ENCODE measurements around the gene ZSWIM6. TPM values are rescaled to one million over a fixed set of nuclear protein-coding genes. Genes with fewer than 3 reads are reported as not detected.

Gene ZSWIM6
- total and polyA plus RNA-seq, 2 of the 4 experiments (the other 2 are of a cell fraction), result 10.8 to 14.1 TPM

DNA sequence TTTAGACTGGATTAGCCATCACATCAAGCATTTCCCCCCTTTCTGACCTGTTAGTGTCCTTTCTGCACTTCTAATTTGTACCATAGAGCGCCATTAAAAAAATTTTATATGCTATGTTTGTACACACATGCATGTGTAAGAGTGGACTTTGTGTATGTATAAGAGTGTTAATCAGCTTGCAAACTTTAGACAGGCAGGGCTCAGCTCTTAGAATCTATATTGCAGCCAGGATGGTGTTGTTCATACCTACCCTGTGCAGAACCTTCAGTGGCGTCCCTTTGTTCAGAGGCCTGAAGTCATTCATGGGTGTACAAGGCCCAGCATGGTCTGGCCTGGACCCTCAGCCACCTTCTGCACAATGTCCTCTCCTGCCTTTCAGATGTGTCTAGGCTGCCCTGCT lies 19.7 kb downstream of the ZSWIM6 start:
- Histone ChIP-seq H4K91ac (ENCODE audit: insufficient read depth, low read depth, low read length) (no peak overlapping the region), H3K14ac (replicated peaks; ENCODE audit: low read depth, low read length) (no peak overlapping the region), H3K23ac (ENCODE audit: low read depth, low read length) (no peak overlapping the region), H3K4ac (ENCODE audit: low read depth, low read length) (no peak overlapping the region), H3K27me3 (ENCODE audit: control insufficient read depth, insufficient read depth, low read length) (no peaks in the 10 kb centered on the region), H3K18ac (ENCODE audit: low read depth, low read length) (no peak overlapping the region), H2BK20ac (ENCODE audit: low read depth, low read length) (no peak overlapping the region), H3K79me1 (ENCODE audit: low read depth in 1 of 2, low read length in 2 of 2) (peaks cover 29 to 62% of the 10 kb centered on the region in 2 experiments), H3K36me3 (ENCODE audit: control insufficient read depth, insufficient read depth, low read length) (no peaks in the 10 kb centered on the region), H3K4me2 (ENCODE audit: low read depth, low read length) (no peak overlapping the region), H3K56ac (ENCODE audit: extremely low read depth, insufficient read depth, low read length) (no peak overlapping the region), H3K9me3 (ENCODE audit: control insufficient read depth, insufficient read depth, low read length) (no peaks in the 10 kb centered on the region), H3K4me1 (ENCODE audit: control insufficient read depth, insufficient read depth, low read length) (peaks cover 12% of the 10 kb centered on the region), H2AK9ac (replicated peaks; ENCODE audit: low read depth, low read length, poor library complexity) (no peak overlapping the region), H2AFZ (replicated peaks; ENCODE audit: low read length, poor library complexity) (no peak overlapping the region), H2BK15ac (ENCODE audit: low read depth, low read length) (no peak overlapping the region), H3K27ac (ENCODE audit: insufficient read depth, low read length) (no peak overlapping the region), H2AK5ac (ENCODE audit: low read depth, low read length) (no peak overlapping the region), H4K20me1 (ENCODE audit: insufficient read depth, low read length) (peaks cover 81% of the 10 kb centered on the region), H2BK5ac (ENCODE audit: low read depth, low read length, poor library complexity, severe bottlenecking) (no peak overlapping the region), H4K5ac (ENCODE audit: low read depth, low read length) (no peak overlapping the region), H3K9me1 (ENCODE audit: insufficient read depth, low read length) (peaks cover 24% of the 10 kb centered on the region), H4K8ac (ENCODE audit: low read depth in 2 of 2, low read length in 2 of 2) (no peak overlapping the region), H3K4me3 (ENCODE audit: insufficient read depth, low read depth, low read length) (no peak overlapping the region), H2BK120ac (ENCODE audit: low read depth, low read length) (no peak overlapping the region), H3K9ac (ENCODE audit: low read depth, low read length) (no peak overlapping the region)
- no peak for DNase-seq
- WGBS, 2 experiments (ENCODE audit: extremely low coverage in 2 of 2, insufficient read length in 1 of 2), result 100% methylated on average over 1 of the region's 2 CpGs; no CpG with 5 or more reads in 1 of the 2 experiments
- no peak for ATAC-seq (ENCODE audit: low read depth)
- dilution Hi-C loops (cut with HindIII; ENCODE audit: low sequenced_read_pairs, unreplicated experiment) (no loop called here), intact Hi-C loops (cut with micrococcal nuclease) (loop anchor here (5.0 kb wide), 1 partner anchor 306 kb away; no protein-coding TSS in a partner anchor), in situ Hi-C loops (cut with MboI; ENCODE audit: low sequenced_read_pairs) (no loop called here)
- ChIA-PET POLR2A (ENCODE audit: unreplicated experiment) (no interaction called here), CTCF (no interaction called here)
- TF ChIP-seq NFE2L2 (IDR thresholded peaks at IDR 0.05; ENCODE audit: low read depth, low read length) (no peak), POLR2A (IDR thresholded peaks at IDR 0.05; ENCODE audit: low read depth, low read length) (no peak), RFX5 (IDR thresholded peaks at IDR 0.05; ENCODE audit: low read depth, low read length) (no peak), MXI1 (IDR thresholded peaks at IDR 0.05; ENCODE audit: borderline replicate concordance, low read depth, low read length) (no peak), SMC3 (IDR thresholded peaks at IDR 0.05; ENCODE audit: low read depth, low read length) (no peak), MAZ (IDR thresholded peaks at IDR 0.05; ENCODE audit: borderline replicate concordance, low read depth, low read length) (no peak), CEBPB (IDR thresholded peaks at IDR 0.05; ENCODE audit: low read depth, low read length) (no peak)
- TF ChIP-seq, protein P1, sequence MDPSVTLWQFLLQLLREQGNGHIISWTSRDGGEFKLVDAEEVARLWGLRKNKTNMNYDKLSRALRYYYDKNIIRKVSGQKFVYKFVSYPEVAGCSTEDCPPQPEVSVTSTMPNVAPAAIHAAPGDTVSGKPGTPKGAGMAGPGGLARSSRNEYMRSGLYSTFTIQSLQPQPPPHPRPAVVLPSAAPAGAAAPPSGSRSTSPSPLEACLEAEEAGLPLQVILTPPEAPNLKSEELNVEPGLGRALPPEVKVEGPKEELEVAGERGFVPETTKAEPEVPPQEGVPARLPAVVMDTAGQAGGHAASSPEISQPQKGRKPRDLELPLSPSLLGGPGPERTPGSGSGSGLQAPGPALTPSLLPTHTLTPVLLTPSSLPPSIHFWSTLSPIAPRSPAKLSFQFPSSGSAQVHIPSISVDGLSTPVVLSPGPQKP (IDR thresholded peaks at IDR 0.05; ENCODE audit: borderline replicate concordance, low read depth, low read length), result no peak
- no TSS peak for BruUV-seq (replicated peaks)
